AG09309 (cell line): ENCODE data around the gene LTA.
A peak's percentile ranks its signal among the peaks of the same experiment; 100 is the strongest.
"Not testable (repeated sequence)": the region's sequence is repeated elsewhere in the genome, so short reads cannot be mapped to it uniquely, and the experiment has no call there.

ENCODE experiments used
- DNase-seq: peaks from one replicate; pipeline ENCODE4 v3.0.0-alpha.2; 2010; ENCODE audit warnings: low read depth
- H3K4me3 ChIP-seq: 2 replicates; pipeline ENCODE4 v1.5.1; 2011; ENCODE audit warnings: mild to moderate bottlenecking, low read depth, low read length, moderate library complexity; ENCODE audit not compliant: control insufficient read depth
- TF ChIP-seq, protein P1 (sequence below): IDR thresholded peaks from 2 replicates; pipeline ENCODE4 v1.5.1; 2011; ENCODE audit warnings: mild to moderate bottlenecking, low read depth, low read length, inconsistent platforms; ENCODE audit not compliant: insufficient read depth, control insufficient read depth; ENCODE audit errors: missing control alignments

LTA gene

DNA sequence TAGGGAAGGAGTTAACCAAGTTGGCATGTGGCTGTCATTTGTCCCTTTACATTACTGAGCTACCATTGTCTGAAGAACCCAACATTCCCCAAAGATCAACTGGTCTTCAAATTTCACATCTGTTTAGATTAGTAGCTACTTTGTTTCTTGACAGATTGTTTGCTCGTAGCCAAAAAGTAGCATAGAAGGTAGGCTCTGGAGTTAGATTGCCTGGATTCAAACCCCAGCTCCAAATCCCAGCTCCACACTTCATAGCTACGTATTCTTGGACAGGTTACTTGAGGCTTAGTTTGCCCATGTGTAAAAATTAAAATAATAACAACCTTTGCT lies 23.6 kb upstream of the LTA start:
- no peak overlapping the region for H3K4me3 ChIP-seq
- TF ChIP-seq, protein P1, sequence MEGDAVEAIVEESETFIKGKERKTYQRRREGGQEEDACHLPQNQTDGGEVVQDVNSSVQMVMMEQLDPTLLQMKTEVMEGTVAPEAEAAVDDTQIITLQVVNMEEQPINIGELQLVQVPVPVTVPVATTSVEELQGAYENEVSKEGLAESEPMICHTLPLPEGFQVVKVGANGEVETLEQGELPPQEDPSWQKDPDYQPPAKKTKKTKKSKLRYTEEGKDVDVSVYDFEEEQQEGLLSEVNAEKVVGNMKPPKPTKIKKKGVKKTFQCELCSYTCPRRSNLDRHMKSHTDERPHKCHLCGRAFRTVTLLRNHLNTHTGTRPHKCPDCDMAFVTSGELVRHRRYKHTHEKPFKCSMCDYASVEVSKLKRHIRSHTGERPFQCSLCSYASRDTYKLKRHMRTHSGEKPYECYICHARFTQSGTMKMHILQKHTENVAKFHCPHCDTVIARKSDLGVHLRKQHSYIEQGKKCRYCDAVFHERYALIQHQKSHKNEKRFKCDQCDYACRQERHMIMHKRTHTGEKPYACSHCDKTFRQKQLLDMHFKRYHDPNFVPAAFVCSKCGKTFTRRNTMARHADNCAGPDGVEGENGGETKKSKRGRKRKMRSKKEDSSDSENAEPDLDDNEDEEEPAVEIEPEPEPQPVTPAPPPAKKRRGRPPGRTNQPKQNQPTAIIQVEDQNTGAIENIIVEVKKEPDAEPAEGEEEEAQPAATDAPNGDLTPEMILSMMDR: no peak
- DNase-seq: no peak

DNA sequence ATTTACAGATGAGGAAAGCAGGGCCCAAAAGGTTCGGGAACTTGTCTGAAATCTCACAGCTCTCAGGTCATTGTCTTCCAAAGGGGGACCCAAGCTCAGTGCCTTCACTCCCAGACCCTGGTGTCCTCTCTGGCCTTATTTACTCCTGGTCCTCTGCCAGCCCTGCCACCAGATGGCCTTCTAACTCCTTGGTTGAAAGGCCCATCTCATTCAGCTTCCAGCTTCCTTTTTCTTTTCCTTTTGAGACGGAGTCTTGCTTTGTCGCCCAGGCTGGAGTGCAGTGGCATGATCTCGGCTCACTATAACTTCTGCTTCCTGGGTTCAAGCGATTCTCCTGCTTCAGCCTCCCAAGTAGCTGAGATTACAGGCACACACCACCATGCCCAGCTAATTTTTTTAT lies 20.7 kb upstream of the LTA start:
- DNase-seq, H3K4me3 ChIP-seq: not testable (repeated sequence)
- TF ChIP-seq, protein P1: peak; percentile 46

DNA sequence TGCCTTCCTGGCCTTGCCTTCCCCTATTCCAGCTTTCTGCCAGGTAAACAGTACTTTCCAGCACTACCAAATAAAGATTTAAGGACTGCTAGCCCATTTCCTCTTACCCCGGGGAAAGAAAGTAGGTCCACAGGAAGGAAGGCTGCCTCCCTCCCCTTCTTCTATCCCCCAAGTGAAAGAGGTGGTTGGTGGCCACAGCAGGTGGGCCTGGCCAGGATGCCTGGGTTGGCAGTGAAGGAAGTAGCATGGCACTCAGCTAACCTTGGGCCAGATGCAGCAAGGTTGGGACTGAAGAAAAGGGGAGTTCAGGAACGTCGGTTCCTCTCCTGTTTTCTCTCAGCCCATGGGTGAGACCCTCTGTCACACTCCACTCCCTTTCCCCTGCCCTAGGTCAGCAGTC lies 15.8 kb upstream of the LTA start:
- no peak for DNase-seq
- TF ChIP-seq, protein P1: no peak
- no peak overlapping the region for H3K4me3 ChIP-seq

DNA sequence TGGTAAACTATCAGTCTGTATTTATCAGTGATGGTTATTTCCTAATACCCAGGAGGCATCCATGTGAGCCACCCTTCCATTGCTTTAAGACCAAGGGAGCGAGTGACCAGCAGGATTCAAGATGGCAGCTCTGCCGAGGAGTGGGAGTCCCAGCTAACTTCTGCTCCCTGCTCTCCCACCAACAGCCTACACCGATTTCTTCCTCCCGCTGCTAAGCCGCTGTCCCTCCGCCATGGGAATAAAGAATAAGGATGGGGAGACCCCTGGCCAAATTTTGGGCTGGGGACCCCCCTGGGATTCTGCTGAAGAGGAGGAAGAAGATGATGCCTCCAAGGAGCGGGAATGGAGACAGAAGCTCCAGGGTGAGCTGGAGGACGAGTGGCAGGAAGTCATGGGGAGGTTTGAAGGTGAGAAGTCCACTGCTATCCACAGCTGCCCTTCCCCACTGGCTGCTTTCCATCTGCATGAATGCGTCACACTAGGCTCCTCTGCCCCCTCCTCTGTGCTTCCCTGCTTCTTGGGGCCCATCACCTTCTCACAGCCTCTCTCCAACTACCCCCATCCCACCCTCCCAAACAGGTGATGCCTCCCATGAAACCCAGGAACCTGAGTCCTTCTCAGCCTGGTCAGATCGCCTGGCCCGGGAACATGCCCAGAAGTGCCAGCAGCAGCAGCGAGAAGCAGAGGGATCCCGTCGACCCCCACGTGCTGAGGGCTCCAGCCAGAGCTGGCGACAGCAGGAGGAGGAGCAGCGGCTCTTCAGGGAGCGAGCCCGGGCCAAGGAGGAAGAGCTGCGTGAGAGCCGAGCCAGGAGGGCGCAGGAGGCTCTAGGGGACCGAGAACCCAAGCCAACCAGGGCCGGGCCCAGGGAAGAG lies 14.4 kb upstream of the LTA start:
- TF ChIP-seq, protein P1: no peak
- no peak for DNase-seq
- no peak overlapping the region for H3K4me3 ChIP-seq

DNA sequence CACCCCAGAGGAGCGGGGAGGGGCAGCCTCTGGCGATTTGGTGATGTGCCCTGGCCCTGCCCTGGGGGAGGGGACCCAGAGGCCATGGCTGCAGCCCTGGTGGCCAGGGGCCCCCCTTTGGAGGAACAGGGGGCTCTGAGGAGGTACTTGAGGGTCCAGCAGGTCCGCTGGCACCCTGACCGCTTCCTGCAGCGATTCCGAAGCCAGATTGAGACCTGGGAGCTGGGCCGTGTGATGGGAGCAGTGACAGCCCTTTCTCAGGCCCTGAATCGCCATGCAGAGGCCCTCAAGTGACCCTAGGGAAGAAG lies 13.8 kb upstream of the LTA start:
- DNase-seq: no peak
- H3K4me3 ChIP-seq: no peak overlapping the region
- TF ChIP-seq, protein P1: no peak

DNA sequence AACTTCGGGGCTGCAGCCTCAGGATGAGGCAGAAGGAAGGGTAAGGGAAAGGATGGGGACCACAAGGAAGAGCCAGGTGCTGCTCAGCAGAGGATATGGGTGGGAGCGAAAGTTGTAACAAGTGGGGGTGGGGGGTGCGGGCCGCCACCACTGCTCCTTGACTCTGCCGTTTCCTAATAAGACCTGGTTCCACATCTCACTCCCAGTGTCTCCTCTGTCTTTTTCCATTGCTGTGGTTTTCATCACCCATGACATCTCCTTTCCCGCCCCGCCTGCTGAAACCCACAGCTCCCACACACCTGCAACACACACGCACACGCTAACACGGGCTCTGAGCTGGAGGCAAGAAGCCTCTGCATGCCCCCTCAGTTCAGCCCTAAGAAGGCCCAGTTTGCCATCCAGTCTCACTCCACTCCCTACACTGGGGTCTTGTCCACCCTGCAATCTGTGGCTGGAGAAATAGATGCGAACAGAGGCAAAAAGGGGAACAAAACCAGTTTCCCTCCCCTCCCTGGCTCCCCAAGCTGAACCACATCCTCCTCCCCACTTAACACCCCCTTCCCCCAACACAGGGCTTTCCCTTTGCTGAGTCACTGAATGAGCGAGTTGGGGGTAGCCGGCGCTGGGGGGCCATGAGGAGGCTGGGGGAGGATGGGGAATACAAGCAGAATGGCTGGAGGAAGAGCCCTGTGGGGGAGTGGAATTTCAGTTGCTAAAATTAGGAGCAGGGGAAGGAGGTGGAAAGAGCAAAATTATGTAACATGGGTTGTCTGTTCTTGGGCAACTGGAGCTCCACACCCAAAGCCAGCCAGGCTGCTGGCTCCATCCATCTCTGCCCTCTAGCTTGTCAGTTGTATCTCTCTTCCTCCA lies 13.2 kb upstream of the LTA start:
- DNase-seq: no peak
- no peak overlapping the region for H3K4me3 ChIP-seq
- TF ChIP-seq, protein P1: no peak

DNA sequence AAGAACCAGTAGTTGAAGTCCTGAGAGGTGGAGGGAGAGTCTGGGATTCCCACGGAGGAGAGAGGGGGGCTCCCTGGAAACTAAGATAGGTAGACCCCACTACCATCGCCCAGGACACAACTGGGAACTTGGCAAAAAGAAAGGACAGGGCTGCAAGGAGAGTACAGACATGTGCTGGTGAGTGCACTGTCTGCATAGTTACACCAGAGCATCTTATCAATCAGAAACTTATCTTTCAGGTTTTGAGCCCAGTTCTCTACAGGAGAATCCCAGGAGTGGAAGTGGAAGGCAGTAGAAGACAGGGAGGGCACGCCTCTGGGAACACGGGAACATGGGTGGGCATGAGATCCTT lies 12.5 kb upstream of the LTA start:
- no peak overlapping the region for H3K4me3 ChIP-seq

More for the DNA sequence above, 12.5 kb upstream of the LTA start:
- no peak for DNase-seq
- TF ChIP-seq, protein P1: no peak
